ENCODE measurements around the gene ADAMTS6.

ADAMTS6 gene

DNA sequence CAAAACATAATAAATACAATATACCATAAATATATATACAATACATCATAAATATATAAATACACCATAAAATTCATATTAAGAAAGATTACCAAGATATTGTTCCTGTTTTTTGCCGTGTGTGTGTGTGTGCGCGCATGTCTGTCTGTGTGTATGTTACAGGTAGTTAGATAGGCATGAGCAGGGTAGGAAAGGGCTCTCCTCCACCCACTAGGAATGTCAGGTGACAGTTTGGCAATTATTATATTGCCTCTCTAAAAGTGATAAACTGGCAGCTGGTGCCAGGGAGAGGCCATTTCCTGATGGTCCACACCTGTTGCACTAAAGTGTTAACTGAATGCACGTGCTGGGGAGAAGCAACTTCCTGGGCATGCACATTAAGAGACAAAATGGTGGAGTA, 232.8 kb downstream of the ADAMTS6 start:
- no peak for DNase-seq (ENCODE audit: low read depth)
- TF ChIP-seq, protein P1, sequence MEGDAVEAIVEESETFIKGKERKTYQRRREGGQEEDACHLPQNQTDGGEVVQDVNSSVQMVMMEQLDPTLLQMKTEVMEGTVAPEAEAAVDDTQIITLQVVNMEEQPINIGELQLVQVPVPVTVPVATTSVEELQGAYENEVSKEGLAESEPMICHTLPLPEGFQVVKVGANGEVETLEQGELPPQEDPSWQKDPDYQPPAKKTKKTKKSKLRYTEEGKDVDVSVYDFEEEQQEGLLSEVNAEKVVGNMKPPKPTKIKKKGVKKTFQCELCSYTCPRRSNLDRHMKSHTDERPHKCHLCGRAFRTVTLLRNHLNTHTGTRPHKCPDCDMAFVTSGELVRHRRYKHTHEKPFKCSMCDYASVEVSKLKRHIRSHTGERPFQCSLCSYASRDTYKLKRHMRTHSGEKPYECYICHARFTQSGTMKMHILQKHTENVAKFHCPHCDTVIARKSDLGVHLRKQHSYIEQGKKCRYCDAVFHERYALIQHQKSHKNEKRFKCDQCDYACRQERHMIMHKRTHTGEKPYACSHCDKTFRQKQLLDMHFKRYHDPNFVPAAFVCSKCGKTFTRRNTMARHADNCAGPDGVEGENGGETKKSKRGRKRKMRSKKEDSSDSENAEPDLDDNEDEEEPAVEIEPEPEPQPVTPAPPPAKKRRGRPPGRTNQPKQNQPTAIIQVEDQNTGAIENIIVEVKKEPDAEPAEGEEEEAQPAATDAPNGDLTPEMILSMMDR (conservative IDR thresholded peaks at IDR 0.05; ENCODE audit: control insufficient read depth, insufficient read depth, low read depth, low read length), result no peak
- no peak overlapping the region for H3K4me3 ChIP-seq (ENCODE audit: control insufficient read depth, low read depth, low read length)

GRCh38 chr5:65247594-65247993, 234.1 kb downstream of the ADAMTS6 start:
- H3K4me3 ChIP-seq (ENCODE audit: control insufficient read depth, low read depth, low read length), result no peak overlapping the region
- DNase-seq (ENCODE audit: low read depth), result no peak
- TF ChIP-seq, protein P1 (conservative IDR thresholded peaks at IDR 0.05; ENCODE audit: control insufficient read depth, insufficient read depth, low read depth, low read length), result no peak

DNA sequence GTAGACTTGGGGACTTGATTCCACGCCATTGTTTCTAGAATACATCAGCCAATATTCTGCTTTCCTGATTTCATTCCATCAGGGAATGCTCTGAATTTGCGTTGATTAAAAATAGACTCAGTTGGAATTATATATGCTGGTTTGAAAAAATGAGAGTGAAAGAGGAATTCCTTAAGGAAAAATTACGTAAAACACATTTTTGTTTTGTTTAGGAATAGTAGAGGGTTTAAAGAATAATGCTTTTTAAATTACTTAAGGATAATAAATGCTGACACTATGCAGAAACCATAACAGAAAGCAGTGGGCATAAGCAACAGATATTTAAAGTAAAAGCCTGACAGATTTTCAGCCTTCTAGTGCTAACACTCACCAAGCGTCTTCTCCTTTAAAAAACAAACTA, 235.0 kb downstream of the ADAMTS6 start:
- TF ChIP-seq, protein P1 (conservative IDR thresholded peaks at IDR 0.05; ENCODE audit: control insufficient read depth, insufficient read depth, low read depth, low read length), result no peak
- DNase-seq (ENCODE audit: low read depth), result no peak
- no peak overlapping the region for H3K4me3 ChIP-seq (ENCODE audit: control insufficient read depth, low read depth, low read length)

DNA sequence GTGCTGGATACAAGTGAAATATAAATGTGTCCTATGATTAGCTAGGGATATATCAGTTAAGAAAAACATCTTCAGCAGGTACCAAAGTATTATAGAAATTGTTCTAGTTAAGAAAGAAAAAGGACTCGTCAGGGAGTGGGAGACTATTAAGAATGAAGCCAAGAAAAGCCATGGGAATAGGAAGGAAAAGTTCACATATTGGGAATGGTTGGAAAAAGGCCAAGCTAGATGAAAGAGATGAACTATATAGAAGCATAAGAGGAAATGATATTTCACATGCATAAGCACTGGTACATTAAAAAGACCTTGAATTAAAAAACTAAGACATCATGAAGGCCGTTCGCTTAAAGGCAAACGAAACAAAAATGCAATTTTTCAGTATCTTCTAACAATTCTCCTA, 237.7 kb downstream of the ADAMTS6 start:
- TF ChIP-seq, protein P1 (conservative IDR thresholded peaks at IDR 0.05; ENCODE audit: control insufficient read depth, insufficient read depth, low read depth, low read length), result no peak
- no peak overlapping the region for H3K4me3 ChIP-seq (ENCODE audit: control insufficient read depth, low read depth, low read length)
- no peak for DNase-seq (ENCODE audit: low read depth)

DNA sequence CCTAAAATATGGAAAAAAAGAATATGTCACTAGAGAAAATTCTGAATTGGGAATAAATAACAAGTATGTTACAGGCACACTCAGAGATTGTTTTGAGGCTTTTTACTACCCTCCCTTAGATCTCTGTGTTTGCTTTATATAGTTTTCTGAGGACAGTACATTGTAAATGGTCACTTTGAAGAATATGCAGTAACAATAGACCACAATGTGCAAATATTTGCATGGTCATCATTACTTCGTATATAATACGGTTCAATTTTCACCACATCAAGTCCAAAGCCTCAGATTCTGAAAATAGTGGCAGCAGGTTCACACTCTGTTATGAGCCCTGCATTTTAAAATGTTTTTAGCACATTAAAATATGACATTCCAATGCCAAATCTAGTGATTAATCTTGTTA, 238.6 kb downstream of the ADAMTS6 start:
- no peak overlapping the region for H3K4me3 ChIP-seq (ENCODE audit: control insufficient read depth, low read depth, low read length)
- no peak for DNase-seq (ENCODE audit: low read depth)
- TF ChIP-seq, protein P1 (conservative IDR thresholded peaks at IDR 0.05; ENCODE audit: control insufficient read depth, insufficient read depth, low read depth, low read length), result no peak

DNA sequence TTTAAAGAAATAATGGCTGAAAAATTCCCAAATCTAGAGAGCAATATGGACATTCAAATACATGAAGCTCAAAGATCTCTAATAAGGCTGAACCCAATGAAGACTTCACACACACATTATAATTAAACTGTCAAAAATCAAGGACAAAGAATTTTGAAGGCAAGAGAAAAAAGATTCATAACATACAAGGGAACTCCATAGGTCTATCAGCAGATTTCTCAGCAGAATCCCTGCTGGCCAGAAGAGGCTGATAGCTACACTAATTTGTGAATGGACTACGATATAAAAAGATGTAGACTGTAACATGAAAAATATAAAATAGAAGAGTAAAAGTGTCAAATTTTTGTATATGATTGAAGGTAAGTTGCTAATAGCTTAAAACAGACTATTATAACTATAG, 251.9 kb downstream of the ADAMTS6 start:
- TF ChIP-seq, protein P1 (conservative IDR thresholded peaks at IDR 0.05; ENCODE audit: control insufficient read depth, insufficient read depth, low read depth, low read length), result no peak

GRCh38 chr5:65213921-65214525, 267.7 kb downstream of the ADAMTS6 start:
- H3K4me3 ChIP-seq (ENCODE audit: control insufficient read depth, low read depth, low read length), result no peak overlapping the region
- peak; percentile 54 for DNase-seq (ENCODE audit: low read depth)
- TF ChIP-seq, protein P1 (conservative IDR thresholded peaks at IDR 0.05; ENCODE audit: control insufficient read depth, insufficient read depth, low read depth, low read length), result peak; percentile 61

More for the DNA sequence above, 251.9 kb downstream of the ADAMTS6 start:
- DNase-seq (ENCODE audit: low read depth), result no peak
- no peak overlapping the region for H3K4me3 ChIP-seq (ENCODE audit: control insufficient read depth, low read depth, low read length)
